ENCODE data around the gene SCARF1.

The SCARF1 gene

GRCh38 chr17:1647802-1648171, 2.3 kb upstream of the SCARF1 start:
- DNase-seq = no peak

- DNase-seq = no peak
Observed at GRCh38 chr17:1646199-1646875, 805 bp upstream of the SCARF1 start.

GRCh38 chr17:1644493-1645206, 882 bp downstream of the SCARF1 start:
- DNase-seq = no peak

GRCh38 chr17:1643999-1644492, 1.5 kb downstream of the SCARF1 start:
- DNase-seq = no peak

GRCh38 chr17:1643293-1643998, 2.1 kb downstream of the SCARF1 start:
- DNase-seq = peak; percentile 50

- DNase-seq = no peak
Observed at GRCh38 chr17:1641065-1641403, 4.5 kb downstream of the SCARF1 start.

- DNase-seq = no peak
Observed at GRCh38 chr17:1640329-1641064, 5.0 kb downstream of the SCARF1 start.

- DNase-seq = no peak
Observed at GRCh38 chr17:1639549-1640180, 5.9 kb downstream of the SCARF1 start.

- DNase-seq = no peak
Observed at GRCh38 chr17:1638624-1639300, 6.8 kb downstream of the SCARF1 start.

- no peak for DNase-seq
Observed at GRCh38 chr17:1638171-1638590, 7.4 kb downstream of the SCARF1 start.

GRCh38 chr17:1636732-1637285, 8.7 kb downstream of the SCARF1 start:
- no peak for DNase-seq

- no peak for DNase-seq
Observed at GRCh38 chr17:1635675-1636465, 9.7 kb downstream of the SCARF1 start.

GRCh38 chr17:1634841-1635650, 10.5 kb downstream of the SCARF1 start:
- DNase-seq = no peak

- no peak for DNase-seq
Observed at GRCh38 chr17:1630662-1631061, 14.9 kb downstream of the SCARF1 start.

- peak; percentile 67 for DNase-seq
Observed at GRCh38 chr17:1629504-1630310, 15.8 kb downstream of the SCARF1 start.

GRCh38 chr17:1628856-1629503, 16.6 kb downstream of the SCARF1 start:
- peak; percentile 82 for DNase-seq

GRCh38 chr17:1627982-1628855, 17.3 kb downstream of the SCARF1 start, which contains the start of gene SLC43A2:
TSS of gene SLC43A2 (minus strand) at chr17:1628834. CDS start at chr17:1627874, 960 bp downstream.
- peak; percentile 78 for DNase-seq
